Keratinocyte (primary cell): ENCODE data around the gene CLDN22. TPM values are rescaled to one million over a fixed set of nuclear protein-coding genes. Genes with fewer than 3 reads are reported as not detected.
A peak's percentile ranks its signal among the peaks of the same experiment; 100 is the strongest.

Experiments
- DNase-seq: peaks from one replicate; pipeline ENCODE4 v3.0.0-alpha.2; 2011; ENCODE audit warnings: low read depth, missing footprints, low spot score
- FAIRE-seq: peaks from 2 replicates; lab custom pipeline; 2011; peaks lifted over from hg19 to GRCh38; lab: Jason Lieb, UNC
- H2AFZ ChIP-seq: 2 replicates; pipeline ENCODE4 v1.6.0; 2012; ENCODE audit warnings: low read length, control low read depth, inconsistent platforms; ENCODE audit not compliant: control insufficient read depth
- H3K27ac ChIP-seq: 2 replicates; pipeline ENCODE4 v1.5.1; 2011; ENCODE audit warnings: low read length; ENCODE audit not compliant: control insufficient read depth, insufficient read depth
- H3K27me3 ChIP-seq: 3 replicates; pipeline ENCODE4 v1.6.0; 2011; ENCODE audit warnings: low read length; ENCODE audit not compliant: control insufficient read depth, insufficient read depth; ENCODE audit errors: extremely low read depth
- H3K36me3 ChIP-seq, 2 experiments: 2 replicates in 1 of 2; 3 replicates in 1 of 2; pipeline ENCODE4 v1.5.1; 2011; ENCODE audit warnings: low read length in 2 of 2, mild to moderate bottlenecking in 1 of 2; ENCODE audit not compliant: control insufficient read depth in 2 of 2, insufficient read depth in 2 of 2; ENCODE audit errors: extremely low read depth in 1 of 2
- H3K4me1 ChIP-seq: 3 replicates; pipeline ENCODE4 v1.5.1; 2011; ENCODE audit warnings: low read length; ENCODE audit not compliant: control insufficient read depth, insufficient read depth; ENCODE audit errors: extremely low read depth
- H3K4me2 ChIP-seq: 3 replicates; pipeline ENCODE4 v1.6.0; 2011; ENCODE audit warnings: low read depth, low read length; ENCODE audit not compliant: control insufficient read depth, insufficient read depth; ENCODE audit errors: extremely low read depth
- H3K4me3 ChIP-seq, 3 experiments: fragments of 200-600 bp in 1 of 3; sonication (generic) in 1 of 3; 2 replicates in 2 of 3; 3 replicates in 1 of 3; pipeline ENCODE4 v1.5.1; 2011 to 2016; ENCODE audit warnings: low read length in 3 of 3, mild to moderate bottlenecking in 3 of 3, control low read depth in 2 of 3, inconsistent platforms in 1 of 3, low read depth in 1 of 3, mixed read lengths in 1 of 3, mixed run types in 1 of 3, moderate library complexity in 1 of 3; ENCODE audit not compliant: control insufficient read depth in 2 of 3, insufficient read depth in 2 of 3; ENCODE audit errors: extremely low read depth in 1 of 3
- H3K79me2 ChIP-seq: 2 replicates; pipeline ENCODE4 v1.6.0; 2012; ENCODE audit warnings: low read length; ENCODE audit not compliant: control insufficient read depth, insufficient read depth
- H3K9ac ChIP-seq: 3 replicates; pipeline ENCODE4 v1.6.0; 2011; ENCODE audit warnings: low read length; ENCODE audit not compliant: control insufficient read depth, insufficient read depth; ENCODE audit errors: extremely low read depth
- H3K9me1 ChIP-seq: 3 replicates; pipeline ENCODE4 v1.6.0; 2011; ENCODE audit warnings: low read length; ENCODE audit not compliant: control insufficient read depth, insufficient read depth; ENCODE audit errors: extremely low read depth
- H3K9me3 ChIP-seq: 2 replicates; pipeline ENCODE4 v1.5.1; 2012; ENCODE audit warnings: low read depth, low read length; ENCODE audit not compliant: control insufficient read depth
- H4K20me1 ChIP-seq: 3 replicates; pipeline ENCODE4 v1.6.0; 2011; ENCODE audit warnings: low read length; ENCODE audit not compliant: control insufficient read depth, insufficient read depth; ENCODE audit errors: extremely low read depth
- EZH2 ChIP-seq: IDR thresholded peaks from one replicate; pipeline ENCODE4 v1.6.1; 2012; ENCODE audit warnings: inconsistent platforms, mild to moderate bottlenecking, low read length, moderate library complexity
- dilution Hi-C: fragments of 300-500 bp; cut with MboI; formaldehyde crosslinking; loops from one replicate; pipeline ENCODE4 v1.7.0; 2020; ENCODE audit warnings: low sequenced_read_pairs; ENCODE audit not compliant: extremely low pct_ligation_motif_present
- polyA plus RNA-seq, 5 experiments: library from polyadenylated mRNA; depleted of rRNA in 3 of 5; stranded (reverse) in 3 of 5; stranded (forward) in 1 of 5; unstranded in 1 of 5; fragments of >200 nt; gene quantifications; 1 replicate in 1 of 5; 2 replicates in 3 of 5; 3 replicates in 1 of 5; pipeline versions ENCODE4 v1.2.1 to v1.2.3, GENCODE V29; 2011 to 2012; ENCODE audit warnings: missing spikeins in 2 of 5, low read depth in 1 of 5, low replicate concordance in 1 of 5
- TF ChIP-seq, protein P1 (sequence below), 3 experiments: IDR thresholded peaks in 1 of 3; conservative IDR thresholded peaks in 1 of 3; optimal IDR thresholded peaks in 1 of 3; 2 replicates in 2 of 3; 3 replicates in 1 of 3; pipeline versions ENCODE3 to v1.5.1; 2011; ENCODE audit warnings: low read length in 3 of 3, mild to moderate bottlenecking in 3 of 3, moderate library complexity in 2 of 3, control low read depth in 1 of 3, inconsistent platforms in 1 of 3; ENCODE audit not compliant: insufficient read depth in 2 of 3; ENCODE audit errors: extremely low read depth in 1 of 3

CLDN22 gene
- polyA plus RNA-seq, 1 donor (not counting 4 experiments of a cell fraction or from before 2014, with no cell fraction given), result 0.03 TPM

GRCh38 chr4:183356931-183357675 lies 37.0 kb upstream of the CLDN22 start:
- Histone ChIP-seq H3K9ac (no peak overlapping the region), H2AFZ (peak overlapping the region; percentile 36), H3K9me3 (no peaks in the 10 kb centered on the region), H4K20me1 (no peaks in the 10 kb centered on the region), H3K27me3 (no peaks in the 10 kb centered on the region), H3K36me3 (no peaks in the 10 kb centered on the region), H3K4me2 (peak overlapping the region; percentile 67), H3K9me1 (no peaks in the 10 kb centered on the region), H3K27ac (peak overlapping the region; percentile 39), H3K4me1 (peaks cover 51% of the 10 kb centered on the region), H3K4me3 (no peak overlapping the region), H3K79me2 (no peaks in the 10 kb centered on the region)
- TF ChIP-seq EZH2, result no peak
- TF ChIP-seq, protein P1, sequence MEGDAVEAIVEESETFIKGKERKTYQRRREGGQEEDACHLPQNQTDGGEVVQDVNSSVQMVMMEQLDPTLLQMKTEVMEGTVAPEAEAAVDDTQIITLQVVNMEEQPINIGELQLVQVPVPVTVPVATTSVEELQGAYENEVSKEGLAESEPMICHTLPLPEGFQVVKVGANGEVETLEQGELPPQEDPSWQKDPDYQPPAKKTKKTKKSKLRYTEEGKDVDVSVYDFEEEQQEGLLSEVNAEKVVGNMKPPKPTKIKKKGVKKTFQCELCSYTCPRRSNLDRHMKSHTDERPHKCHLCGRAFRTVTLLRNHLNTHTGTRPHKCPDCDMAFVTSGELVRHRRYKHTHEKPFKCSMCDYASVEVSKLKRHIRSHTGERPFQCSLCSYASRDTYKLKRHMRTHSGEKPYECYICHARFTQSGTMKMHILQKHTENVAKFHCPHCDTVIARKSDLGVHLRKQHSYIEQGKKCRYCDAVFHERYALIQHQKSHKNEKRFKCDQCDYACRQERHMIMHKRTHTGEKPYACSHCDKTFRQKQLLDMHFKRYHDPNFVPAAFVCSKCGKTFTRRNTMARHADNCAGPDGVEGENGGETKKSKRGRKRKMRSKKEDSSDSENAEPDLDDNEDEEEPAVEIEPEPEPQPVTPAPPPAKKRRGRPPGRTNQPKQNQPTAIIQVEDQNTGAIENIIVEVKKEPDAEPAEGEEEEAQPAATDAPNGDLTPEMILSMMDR (optimal IDR thresholded peaks at IDR 0.05 in 1 of 3, IDR thresholded peaks at IDR 0.05 in 1 of 3, conservative IDR thresholded peaks at IDR 0.05 in 1 of 3; ENCODE audit: extremely low read depth in 1 of 3, insufficient read depth in 2 of 3, low read length in 3 of 3), result no peak
- FAIRE-seq (peak; percentile 96), DNase-seq (peak; percentile 90)
- dilution Hi-C loops, result no loop called here

- no peaks in the 10 kb centered on the region for H3K36me3 ChIP-seq
- no peaks in the 10 kb centered on the region for H4K20me1 ChIP-seq
- DNase-seq, result no peak
- no peaks in the 10 kb centered on the region for H3K9me3 ChIP-seq
- H3K4me1 ChIP-seq, result peaks cover 51% of the 10 kb centered on the region
- FAIRE-seq, result no peak
- H3K27me3 ChIP-seq, result no peaks in the 10 kb centered on the region
- no peak overlapping the region for H3K4me3 ChIP-seq
- H3K4me2 ChIP-seq, result peak overlapping the region; percentile 67
- dilution Hi-C loops, result no loop called here
- H3K9me1 ChIP-seq, result no peaks in the 10 kb centered on the region
- no peak for TF ChIP-seq EZH2
- TF ChIP-seq, protein P1 (optimal IDR thresholded peaks at IDR 0.05 in 1 of 3, IDR thresholded peaks at IDR 0.05 in 1 of 3, conservative IDR thresholded peaks at IDR 0.05 in 1 of 3; ENCODE audit: extremely low read depth in 1 of 3, insufficient read depth in 2 of 3, low read length in 3 of 3), result no peak
- H3K9ac ChIP-seq, result no peak overlapping the region
- no peaks in the 10 kb centered on the region for H3K79me2 ChIP-seq
- H3K27ac ChIP-seq, result peak overlapping the region; percentile 39
- H2AFZ ChIP-seq, result peak overlapping the region; percentile 36
Observed at GRCh38 chr4:183356173-183356830, 36.2 kb upstream of the CLDN22 start.
